NOMO-1 (cell line): ENCODE measurements around the gene PPID.
"Not testable (repeated sequence)": the region's sequence is repeated elsewhere in the genome, so short reads cannot be mapped to it uniquely, and the experiment has no call there.

Experiments used
- DNase-seq, 2 experiments: peaks; one replicate each; lab custom pipeline; 2025; ENCODE audit not compliant: unreplicated experiment in 2 of 2; lab: John Stamatoyannopoulos, UW

Gene PPID

DNA sequence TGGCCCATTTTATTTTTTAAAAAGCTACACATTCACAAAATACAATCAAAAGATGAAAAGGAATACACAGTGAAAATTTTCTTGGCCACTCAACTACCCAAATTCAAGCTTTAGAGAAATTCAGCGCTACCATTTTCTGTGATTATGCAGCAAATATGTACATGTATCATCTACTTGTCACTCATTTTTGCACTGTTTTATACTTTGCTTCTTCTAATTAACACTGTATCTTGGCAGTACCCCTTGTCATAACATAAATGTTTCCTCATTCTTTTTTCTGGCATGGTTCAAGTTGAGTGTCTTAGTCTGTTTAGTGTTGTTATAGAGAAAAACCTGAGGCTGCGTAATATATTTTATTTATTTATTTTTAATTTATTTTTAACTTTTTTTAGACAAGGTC is 15.7 kb upstream of the PPID start:
- DNase-seq: no peak

DNA sequence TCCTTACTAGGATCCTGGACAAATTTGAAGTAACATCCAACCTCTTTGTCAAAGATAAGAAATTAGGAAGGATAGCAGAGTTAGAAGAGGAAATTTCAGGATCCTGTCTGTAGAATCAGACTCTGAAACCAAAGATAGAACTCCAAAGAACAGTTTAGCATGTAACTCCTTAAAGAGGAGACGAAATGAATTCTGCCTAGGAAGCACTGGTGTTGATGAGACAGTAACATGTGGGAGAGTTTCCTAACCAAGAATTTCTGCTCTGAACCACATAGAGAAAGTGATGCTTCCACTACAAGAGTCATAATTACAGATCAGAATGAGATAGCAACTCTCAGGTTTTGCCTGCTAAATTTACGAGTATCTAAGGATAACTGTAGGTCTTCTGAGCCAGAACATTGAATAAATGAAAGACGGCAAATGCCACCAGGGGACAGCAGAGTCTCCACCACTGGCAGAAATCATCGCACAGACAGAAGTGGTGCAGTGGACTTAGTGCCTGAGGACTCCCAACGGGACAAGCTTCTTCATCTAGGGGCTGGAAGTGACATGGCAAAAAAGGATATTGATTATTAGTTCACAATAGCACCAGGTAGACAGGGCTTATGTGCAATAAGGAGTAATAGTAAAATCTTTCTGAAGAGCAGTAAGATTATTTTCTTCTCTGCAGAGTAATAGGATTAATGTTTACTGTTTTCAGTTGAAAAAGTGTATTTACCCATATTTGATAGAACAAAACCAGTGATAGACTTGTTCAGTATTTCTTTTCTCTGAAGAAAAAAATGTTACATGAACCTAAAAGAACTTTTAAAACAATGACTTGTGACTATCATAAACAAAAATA is 6.7 kb upstream of the PPID start:
- DNase-seq: peak; percentile 9 to 42

DNA sequence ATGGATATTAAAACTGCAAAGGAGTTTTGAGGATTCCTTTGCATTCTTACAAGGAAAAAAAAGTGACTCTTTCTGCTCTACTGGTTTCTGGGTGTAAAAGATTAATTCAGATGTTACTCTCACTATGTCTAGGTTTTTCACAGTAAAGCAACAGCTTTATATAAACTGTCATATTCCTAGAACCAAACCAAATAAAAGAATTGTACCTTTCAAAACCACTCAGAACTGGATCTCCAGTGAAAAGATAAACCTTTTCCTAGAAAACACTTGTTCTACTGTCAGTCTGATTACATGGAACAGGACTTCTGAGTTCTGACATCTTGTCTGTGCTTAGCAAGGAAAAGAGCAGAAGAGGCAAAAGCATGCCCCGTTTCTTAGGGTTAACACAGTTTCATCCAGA is 5.0 kb upstream of the PPID start:
- no peak for DNase-seq

DNA sequence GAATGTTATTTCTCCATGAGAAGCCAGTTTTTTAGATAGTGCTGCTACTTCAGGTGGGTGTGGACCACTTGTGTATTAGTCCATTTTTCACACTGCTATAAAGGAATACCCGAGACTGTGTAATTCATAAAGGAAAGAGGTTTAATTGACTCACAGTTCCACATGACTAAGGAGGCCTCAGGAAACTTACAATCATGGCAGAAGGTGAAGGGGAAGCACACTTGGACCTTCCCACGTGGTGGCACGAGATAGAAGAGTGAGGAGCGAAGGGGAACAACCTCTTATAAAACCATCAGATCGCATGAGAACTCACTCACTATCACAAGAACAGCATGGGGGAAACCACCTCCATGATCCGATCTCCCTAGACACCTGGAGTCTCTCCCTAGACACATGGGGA is 3.4 kb upstream of the PPID start:
- no peak for DNase-seq

DNA sequence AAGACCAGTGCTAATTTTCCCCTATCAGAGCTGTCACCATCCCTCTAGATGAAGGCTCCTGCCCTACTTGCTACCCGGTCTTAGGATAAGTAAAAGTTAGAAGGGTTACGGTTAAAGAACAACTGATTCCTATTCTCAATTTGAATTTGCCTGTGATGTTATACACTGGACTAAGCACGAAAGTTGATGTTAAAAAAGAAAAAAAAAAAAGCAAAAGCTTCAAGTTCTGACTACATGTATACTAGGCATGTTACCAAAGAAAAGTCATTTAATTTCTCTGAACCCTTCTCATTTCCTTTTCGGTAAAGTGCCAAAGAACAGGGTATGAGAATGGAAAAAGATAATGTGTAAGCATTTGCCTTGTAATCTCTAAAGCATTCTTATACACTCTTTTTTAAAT is 1.4 kb upstream of the PPID start:
- no peak for DNase-seq

DNA sequence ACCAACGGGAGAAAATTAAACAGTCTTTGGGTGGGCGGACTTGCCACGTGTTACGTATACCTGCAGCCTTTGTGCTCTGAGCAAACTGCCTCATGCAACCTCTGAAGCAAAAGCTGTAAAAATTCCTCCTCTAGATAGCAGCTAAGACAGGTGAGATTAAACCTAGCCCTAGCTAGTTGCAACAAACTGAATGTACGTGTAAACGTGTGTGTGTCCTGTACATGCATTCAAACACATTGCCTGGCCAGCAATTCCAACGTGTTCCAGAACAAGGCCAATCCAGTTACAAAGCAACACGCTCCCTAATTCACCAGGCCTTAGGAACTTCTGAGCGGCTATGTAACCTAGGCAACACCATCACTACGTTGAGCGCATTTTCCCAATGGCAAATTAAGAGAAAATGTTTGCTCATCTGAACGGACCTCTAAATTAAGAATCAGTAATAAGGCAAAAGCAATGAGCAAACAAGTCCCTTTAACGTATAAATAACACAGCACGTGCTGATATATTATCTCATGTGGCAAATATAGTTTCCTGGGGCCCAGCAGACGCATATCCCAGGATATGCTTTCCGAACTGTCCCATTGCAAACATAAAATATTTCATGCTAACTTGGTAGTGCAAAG is 792 bp downstream of the PPID start:
- DNase-seq: peak in 1 of 2 experiments; percentile 16

DNA sequence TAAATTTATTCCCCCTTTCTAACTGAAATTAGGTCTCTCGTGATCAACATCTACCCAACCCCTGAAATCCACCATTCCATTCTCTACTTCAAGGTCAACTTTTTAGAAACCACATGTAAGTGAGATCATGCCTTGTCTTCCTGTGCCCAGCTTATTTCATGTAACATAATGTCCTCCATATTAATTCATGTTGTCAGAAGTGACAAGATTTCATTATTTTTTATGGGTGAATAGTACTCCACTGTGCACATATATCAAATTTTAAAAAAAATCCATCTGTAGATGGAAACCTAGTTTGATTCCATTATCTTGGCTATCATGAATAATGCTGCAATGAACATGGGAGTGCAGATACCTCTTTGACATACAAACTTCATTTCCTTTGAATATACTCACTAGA is 1.5 kb downstream of the PPID start:
- DNase-seq: no peak

DNA sequence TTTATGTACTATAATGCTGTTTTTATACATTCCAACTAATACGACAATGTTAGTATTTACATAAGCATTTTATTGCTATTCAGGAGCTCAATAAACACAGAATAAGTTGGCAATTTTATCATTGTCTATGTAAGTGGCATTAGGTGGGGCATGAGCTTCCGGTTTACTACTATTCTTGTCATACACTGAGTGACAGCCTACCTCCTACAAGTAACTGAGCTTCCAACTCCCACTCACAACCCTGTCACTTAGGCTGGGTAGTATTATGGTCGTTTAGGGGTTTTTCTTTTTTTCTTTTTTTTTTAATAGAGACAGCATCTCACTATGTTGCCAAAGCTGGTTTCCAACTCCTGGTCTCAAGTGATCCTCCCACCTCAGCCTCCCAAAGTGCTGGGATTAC is 7.4 kb downstream of the PPID start:
- no peak for DNase-seq

DNA sequence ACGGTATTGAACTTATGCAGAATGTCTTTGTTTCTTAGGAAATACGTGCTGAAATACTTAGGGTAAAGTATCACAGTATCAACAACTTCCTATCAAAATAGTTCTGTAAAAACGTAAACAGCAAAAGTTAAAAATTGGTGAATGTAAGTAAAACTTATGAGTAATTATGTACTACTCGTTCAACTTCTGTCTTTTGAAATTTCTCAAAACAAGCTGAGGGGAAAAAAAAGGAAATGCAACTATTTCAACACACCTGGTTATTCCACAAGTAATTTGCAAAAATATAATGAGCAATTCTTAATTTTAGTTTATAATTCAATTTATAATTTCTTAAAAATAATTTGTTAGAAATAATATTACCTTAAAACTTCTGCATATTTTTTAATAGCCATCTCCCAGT is 8.3 kb downstream of the PPID start:
- DNase-seq: peak; percentile 4 to 64

DNA sequence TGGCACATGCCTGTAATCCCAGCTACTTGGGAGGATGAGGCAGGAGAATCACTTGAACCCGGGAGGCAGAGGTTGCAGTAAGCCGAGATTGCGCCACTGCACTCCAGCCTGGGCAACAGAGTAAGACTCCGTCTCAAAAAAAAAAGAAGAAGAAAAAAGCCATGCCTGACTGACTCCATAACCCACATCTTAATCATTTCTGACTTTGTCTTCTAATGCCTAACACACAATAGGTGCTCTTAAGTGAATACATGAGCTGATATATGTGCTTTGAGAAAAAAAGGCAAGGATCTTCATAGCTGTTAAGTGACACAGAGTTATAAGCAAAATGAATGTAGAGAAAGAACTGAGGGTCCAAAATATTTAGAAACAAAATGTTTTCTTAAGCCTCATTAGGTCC is 10.6 kb downstream of the PPID start:
- DNase-seq: not testable (repeated sequence)

DNA sequence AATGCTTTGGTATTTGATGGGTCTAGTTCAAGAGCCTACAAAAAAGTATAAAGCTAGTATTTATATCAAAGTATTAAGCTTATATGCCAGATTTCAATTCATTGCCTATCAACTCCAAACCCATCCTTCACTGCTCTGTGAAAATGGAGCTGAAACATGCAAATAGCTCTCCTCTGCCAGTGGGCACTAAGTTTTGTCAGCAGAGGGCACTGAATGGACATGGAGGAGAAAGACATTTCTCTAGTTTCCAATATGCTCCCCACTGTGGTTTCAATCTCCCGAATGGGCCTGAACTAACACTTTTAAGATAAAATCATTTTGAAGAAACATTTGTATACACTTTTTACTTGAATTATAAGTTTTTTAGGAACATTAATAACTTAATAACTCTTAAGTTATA is 12.4 kb downstream of the PPID start:
- DNase-seq: no peak

DNA sequence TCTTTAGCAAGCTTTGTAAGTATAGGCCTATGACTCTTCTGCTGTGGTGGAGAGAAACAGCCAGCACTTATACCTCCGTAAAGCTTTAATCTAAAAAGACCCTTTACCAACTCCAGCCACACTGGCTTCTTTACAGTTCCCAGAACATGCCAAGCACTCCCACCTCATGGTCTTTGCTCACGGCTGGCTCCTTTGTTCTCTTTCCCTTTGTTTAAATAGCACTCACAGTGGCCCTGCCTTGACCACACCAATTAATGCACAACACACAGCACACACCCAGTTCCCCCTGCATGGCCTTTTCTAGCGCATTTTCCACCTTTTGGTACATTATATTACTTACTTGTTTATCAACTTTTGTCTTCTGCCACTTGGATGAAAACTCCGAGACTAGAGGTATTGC is 18.9 kb downstream of the PPID start:
- no peak for DNase-seq

DNA sequence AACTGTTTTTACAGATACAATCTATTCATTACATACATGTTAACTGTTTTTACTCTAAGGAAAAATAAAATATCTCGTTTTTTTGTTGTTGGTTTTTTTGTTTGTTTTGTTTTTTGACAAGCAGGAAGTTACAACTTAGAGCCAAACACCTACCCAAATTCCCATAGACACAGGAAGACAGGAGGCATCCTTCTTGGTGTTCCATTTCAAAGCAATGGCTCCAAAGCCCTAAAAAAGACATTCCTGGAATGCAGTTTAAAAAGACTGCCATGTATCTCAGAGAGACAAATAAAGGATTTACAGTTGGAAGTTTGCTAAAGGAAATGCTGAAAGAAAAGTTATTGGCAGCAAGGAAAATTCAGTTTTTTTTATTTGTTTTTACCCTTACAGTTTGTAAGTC is 34.4 kb downstream of the PPID start:
- DNase-seq: no peak

DNA sequence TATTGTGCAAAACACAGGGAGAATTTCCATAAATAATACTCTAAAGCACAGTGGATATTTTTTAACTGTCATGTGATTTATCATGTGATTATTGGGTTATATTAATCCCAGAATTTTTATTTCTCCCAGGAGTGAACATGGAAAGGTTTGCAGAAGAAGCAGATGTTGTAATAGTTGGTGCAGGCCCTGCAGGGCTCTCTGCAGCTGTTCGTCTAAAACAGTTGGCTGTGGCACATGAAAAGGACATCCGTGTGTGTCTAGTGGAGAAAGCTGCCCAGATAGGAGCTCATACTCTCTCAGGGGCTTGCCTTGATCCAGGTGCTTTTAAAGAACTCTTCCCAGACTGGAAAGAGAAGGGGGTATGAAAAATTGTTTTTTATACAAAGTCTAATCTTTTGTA is 41.1 kb downstream of the PPID start:
- no peak for DNase-seq

DNA sequence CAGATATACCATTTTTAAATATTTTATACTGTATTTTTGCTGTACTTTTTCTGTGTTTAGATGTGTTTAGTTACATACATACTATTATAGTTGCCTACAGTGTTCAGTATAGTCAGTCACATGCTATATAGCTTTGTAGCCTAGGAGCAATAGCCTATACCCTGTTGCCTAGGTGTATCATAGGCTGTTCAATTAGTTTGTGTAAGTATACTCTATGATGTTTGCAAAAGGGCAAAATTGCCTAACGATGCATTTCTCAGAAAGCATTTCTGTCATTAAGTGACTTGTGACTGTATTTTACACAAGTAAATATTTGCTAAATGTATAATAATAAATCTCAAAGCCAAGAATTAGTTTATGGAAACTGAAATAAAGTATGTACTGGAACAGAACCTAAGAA is 41.6 kb downstream of the PPID start:
- DNase-seq: no peak

DNA sequence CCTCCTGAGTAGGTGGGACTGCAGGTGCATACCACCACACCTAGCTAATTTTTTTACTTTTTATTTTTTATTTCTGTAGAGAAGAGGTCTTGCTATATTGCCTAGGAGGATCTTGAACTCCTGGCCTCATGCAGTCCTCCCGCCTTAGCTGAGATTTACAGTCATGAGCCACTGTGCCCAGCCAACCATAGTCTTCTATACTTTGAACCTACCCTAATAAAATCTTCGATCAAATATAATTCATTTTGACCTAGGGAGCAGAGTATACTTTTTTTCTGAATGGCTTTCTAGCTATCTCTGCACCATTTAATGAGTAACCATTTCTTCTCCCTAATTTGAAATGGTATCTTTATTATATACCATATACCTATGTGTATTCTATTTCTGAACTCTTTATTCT is 44.4 kb downstream of the PPID start:
- no peak for DNase-seq

DNA sequence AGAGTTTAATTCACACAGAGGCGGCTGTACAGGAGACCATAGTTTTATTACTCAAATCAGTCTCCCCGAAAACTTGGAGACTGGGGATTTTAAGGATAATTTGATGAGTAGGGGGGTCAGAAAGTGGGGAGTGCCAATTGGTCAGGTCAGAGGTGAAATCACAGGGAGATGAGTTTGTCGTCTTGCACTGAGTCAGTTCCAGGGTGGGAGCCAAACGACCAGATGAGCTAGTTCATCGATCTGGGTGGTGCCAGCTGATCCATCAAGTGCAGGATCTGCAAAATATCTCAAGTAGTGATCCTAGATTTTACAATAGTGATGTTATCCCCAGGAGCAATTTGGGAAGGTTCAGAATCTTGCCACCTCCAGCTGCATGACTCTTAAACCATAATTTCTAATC is 47.1 kb downstream of the PPID start:
- no peak for DNase-seq

DNA sequence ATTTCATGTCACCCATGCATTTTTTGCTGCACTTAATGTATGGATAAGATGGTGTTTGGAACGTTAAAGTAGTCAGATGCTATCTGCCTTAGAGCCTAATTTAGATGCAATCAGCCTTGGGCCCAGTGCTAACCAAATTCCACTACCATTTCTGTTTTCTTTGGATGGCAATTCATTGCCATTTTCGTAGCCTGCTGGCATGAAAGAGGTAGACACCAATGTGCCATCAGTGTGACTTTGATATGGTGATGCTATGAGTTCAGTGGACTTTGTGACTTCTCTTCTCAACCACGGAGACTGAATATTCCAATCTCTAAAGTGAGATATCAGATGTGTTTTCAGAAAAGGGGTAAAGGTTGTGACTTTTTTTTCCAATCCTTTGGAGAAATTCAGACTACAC is 49.6 kb downstream of the PPID start:
- DNase-seq: no peak

DNA sequence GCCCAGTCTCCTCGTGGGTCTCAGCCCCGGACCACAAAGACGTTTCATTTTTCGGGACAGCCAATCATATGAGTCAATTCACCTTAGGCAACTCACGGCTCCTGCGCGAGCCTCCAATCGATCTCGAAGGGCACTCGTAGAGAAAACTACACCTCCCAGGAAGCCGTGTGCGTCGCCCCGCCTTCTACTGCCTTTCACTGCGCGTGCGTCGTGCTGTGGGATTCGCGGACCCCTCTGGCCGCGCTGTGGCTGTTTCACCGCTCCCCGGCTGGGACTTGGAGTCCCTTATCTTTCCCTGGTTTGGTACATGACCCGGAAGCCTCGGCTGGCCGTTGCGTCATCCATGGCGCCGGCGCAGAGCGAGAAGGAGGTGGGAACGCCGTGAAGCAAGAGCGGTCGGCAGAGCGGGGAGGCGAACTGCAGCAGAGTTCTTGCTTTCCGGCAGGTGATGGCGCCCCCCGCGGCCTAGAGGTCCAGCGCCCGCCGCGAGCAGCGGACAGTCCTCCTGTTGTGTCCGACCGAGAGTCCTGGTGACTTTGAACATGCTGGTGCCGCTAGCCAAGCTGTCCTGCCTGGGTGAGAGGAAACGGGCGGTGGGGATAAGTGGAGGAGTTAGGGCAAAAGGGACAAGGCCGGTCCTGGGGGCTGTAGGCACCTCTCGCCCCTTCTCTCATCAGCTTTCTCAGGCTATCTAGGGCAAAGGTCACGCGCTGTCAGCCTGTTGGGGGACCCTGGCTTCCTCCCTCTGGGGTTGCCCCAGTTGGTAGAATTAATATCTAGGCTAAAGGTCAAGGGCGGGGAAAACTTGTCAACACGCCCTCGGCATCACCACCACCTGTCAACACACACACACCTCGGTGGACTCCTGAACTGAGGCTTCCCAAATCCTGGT is 51.0 kb downstream of the PPID start, which contains the start of gene ETFDH:
ETFDH (plus strand) TSS at position 382 of the 892 bp plus-strand sequence; CDS start at position 543, 161 bp downstream.
- peak; percentile 98 to 99 for DNase-seq

DNA sequence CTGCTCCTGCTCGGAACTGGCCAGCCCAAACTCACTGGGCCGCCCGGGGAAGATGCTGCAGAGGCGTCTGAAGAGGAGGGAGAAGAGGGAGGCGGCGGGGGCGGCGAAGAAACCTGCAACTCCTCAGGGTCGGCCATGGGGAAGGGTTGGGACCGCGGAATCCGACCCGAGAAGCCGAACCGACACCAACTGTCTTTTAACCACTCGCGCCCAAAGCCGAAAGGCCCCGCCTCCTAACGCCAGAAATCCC is 51.6 kb downstream of the PPID start, which contains the start of gene C4orf46:
C4orf46 (minus strand) TSS at position 223 of the 250 bp plus-strand sequence; CDS start at position 137, 86 bp downstream.
- DNase-seq: no peak

DNA sequence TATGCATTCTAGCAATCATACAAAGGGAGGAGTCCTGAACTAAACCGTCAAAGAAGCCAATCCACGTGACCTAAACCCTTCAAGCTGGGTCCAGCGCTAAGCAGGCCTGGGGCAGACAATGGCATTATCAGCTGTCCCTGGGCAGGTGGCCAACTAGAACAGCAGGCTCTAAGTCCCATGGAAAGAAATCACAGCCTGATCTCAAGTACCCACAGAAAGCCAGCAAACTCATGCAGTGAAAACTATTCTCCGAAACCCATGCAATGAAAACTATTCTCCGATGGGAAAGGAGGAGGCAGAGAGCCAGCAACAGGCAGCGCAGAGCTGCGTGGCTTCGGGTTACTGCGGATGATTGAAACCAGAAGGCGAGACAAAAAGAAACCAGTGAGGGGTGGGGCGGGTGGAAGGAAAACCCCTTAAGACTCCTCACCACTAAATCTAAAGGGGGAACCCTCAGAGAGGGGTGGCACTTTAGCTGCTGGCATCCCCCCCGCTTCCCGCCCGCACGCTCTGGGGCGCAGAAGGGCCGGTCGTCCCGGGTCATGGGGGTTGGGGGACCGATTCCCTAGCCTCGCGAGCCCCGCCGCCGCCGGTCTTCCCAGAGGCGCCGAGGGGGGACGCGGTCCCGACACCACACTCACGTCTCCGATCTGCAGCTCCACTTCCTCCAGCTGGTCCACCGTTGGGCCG is 52.1 kb downstream of the PPID start:
- peak; percentile 7 to 43 for DNase-seq
